Anterior cingulate cortex (tissue), 58 donors: ENCODE measurements around the gene PARD3.

ENCODE experiments used
- DNase-seq, 58 donors: peaks; one replicate each; lab custom pipeline; 2025; lab: John Stamatoyannopoulos, UW

Gene PARD3

GRCh38 chr10:34166354-34166753 is 648.7 kb downstream of the PARD3 start:
- DNase-seq = no peak

GRCh38 chr10:34164029-34164428 is 651.1 kb downstream of the PARD3 start:
- DNase-seq = no peak

- DNase-seq = no peak
Measured at GRCh38 chr10:34163075-34163905, 651.8 kb downstream of the PARD3 start.

GRCh38 chr10:34161777-34162370 is 653.2 kb downstream of the PARD3 start:
- DNase-seq = no peak

- no peak for DNase-seq
Measured at GRCh38 chr10:34160595-34160994, 654.5 kb downstream of the PARD3 start.

- no peak for DNase-seq
Measured at GRCh38 chr10:34157501-34157900, 657.6 kb downstream of the PARD3 start.

GRCh38 chr10:34156781-34157425 is 658.2 kb downstream of the PARD3 start:
- peak in 7 of 58 donors; percentile 1 to 45 (median 13) for DNase-seq

GRCh38 chr10:34155812-34156211 is 659.3 kb downstream of the PARD3 start:
- DNase-seq = no peak

GRCh38 chr10:34154383-34154900 is 660.7 kb downstream of the PARD3 start:
- no peak for DNase-seq

GRCh38 chr10:34153663-34154382 is 661.3 kb downstream of the PARD3 start:
- DNase-seq = no peak

- no peak for DNase-seq
Measured at GRCh38 chr10:34152434-34152833, 662.7 kb downstream of the PARD3 start.

- DNase-seq = no peak
Measured at GRCh38 chr10:34151931-34152330, 663.2 kb downstream of the PARD3 start.

GRCh38 chr10:34151481-34151880 is 663.6 kb downstream of the PARD3 start:
- DNase-seq = no peak

- no peak for DNase-seq
Measured at GRCh38 chr10:34150103-34150502, 665.0 kb downstream of the PARD3 start.

GRCh38 chr10:34148305-34148657 is 666.8 kb downstream of the PARD3 start:
- no peak for DNase-seq

- no peak for DNase-seq
Measured at GRCh38 chr10:34147641-34148304, 667.3 kb downstream of the PARD3 start.

GRCh38 chr10:34145715-34146114 is 669.4 kb downstream of the PARD3 start:
- DNase-seq = no peak

- DNase-seq = no peak
Measured at GRCh38 chr10:34143466-34143865, 671.6 kb downstream of the PARD3 start.

- DNase-seq = no peak
Measured at GRCh38 chr10:34141032-34141680, 673.9 kb downstream of the PARD3 start.

- DNase-seq = no peak
Measured at GRCh38 chr10:34139559-34139958, 675.5 kb downstream of the PARD3 start.
